Measurements from ENCODE around the gene GJB2.

GJB2 gene

DNA sequence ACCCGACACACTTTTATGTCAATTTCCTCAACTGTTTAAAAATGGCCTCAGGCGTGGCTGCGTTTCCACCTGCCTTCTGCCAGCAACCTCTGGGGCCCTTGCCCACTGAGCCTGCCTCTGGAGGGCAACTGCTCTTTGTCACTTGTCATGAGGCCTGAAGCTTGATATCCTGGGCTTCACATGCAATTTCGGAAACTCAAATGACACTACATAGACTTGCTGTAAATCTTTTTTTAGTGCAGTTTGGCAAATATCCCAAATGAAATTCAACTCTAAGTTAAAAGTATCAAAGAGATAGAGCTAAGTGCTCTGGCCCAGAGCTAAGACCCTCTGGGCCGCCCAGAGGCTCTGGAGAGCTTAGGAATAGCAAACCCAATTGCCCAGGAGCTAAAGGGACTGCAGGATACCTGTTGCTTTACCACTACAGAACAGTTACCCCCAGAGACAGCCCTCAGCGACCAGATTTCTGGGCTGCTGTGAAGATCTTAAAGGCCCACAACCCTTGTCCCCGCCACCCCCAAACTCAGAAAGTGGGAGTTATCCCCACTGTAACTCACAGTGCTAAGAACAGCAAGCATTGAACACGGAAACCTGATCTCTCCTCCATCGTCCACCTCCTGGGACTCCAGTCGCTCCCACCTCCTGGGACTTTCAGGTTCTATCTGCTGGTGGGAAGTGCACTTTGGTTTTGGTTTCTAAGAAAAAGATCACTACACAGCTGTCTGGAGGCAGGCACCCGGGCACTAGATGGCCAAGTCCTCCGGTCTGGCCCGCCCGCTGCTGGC is 51.3 kb downstream of the GJB2 start:
- no peak for DNase-seq (ENCODE audit: low spot score)

DNA sequence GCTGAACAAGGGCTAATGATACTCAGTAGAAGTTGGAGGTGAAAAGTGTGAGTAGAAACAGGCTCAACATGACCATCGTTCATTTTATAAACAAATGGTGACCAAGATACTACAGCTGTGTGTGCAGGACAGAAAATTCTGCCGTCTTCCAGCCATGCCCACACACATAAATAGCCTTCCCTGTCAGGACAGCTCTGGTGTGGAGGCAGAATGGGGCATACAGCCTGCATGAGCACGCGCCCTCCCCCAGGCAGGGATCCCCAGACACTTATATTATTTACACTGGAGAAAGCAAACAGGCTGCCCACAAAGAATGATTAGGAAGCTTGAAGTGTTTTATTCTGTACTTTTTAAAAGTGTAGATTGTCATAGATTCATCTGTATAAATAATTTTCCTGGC is 52.3 kb downstream of the GJB2 start:
- no peak for DNase-seq (ENCODE audit: low spot score)

- DNase-seq (ENCODE audit: low spot score): no peak
These were observed 54.9 kb downstream of the GJB2 start for GRCh38 chr13:20137875-20138274.

All from AG08396 (cell line).